Breast epithelium (tissue), 4 donors: Measurements from ENCODE around the gene GPR15. TPM values are rescaled to one million over a fixed set of nuclear protein-coding genes. Genes with fewer than 3 reads are reported as not detected.
"Not testable (repeated sequence)": the region's sequence is repeated elsewhere in the genome, so short reads cannot be mapped to it uniquely, and the experiment has no call there.

Source experiments
- DNase-seq, 2 donors: peaks; one replicate each; pipeline ENCODE4 v3.0.0-alpha.2; 2019; ENCODE audit warnings: low spot score in 2 of 2
- H3K27ac ChIP-seq, 2 donors: fragments of 200-600 bp; sonication (generic) in 1 of 2; one replicate each; pipeline ENCODE4 v1.5.1; 2016 to 2019; ENCODE audit warnings: mild to moderate bottlenecking in 1 of 2
- H3K27me3 ChIP-seq, 2 donors: fragments of 200-600 bp; sonication (generic) in 1 of 2; one replicate each; pipeline versions ENCODE4 v1.5.1 to v1.6.0; 2017 to 2019; ENCODE audit warnings: control low read depth in 1 of 2, mild to moderate bottlenecking in 1 of 2
- H3K36me3 ChIP-seq: fragments of 200-600 bp; one replicate; pipeline ENCODE4 v1.5.1; 2019
- H3K4me1 ChIP-seq, 2 donors: fragments of 200-600 bp; sonication (generic); one replicate each; pipeline ENCODE4 v1.5.1; 2016 to 2019; ENCODE audit warnings: control low read depth in 1 of 2
- H3K4me3 ChIP-seq, 3 donors: fragments of 200-600 bp; sonication (generic); 1 replicate in 2 of 3; 2 replicates in 1 of 3; pipeline ENCODE4 v1.5.1; 2016 to 2019; ENCODE audit warnings: mild to moderate bottlenecking in 3 of 3, moderate library complexity in 2 of 3
- H3K9me3 ChIP-seq, 2 donors: fragments of 200-600 bp; sonication (generic) in 1 of 2; one replicate each; pipeline ENCODE4 v1.5.1; 2016 to 2019; ENCODE audit warnings: control low read depth in 1 of 2
- CTCF ChIP-seq, 3 donors: fragments of 450-650 bp; IDR thresholded peaks; one replicate each; pipeline ENCODE4 v1.5.1; 2016 to 2017; ENCODE audit warnings: antibody characterized with exemption in 3 of 3, mild to moderate bottlenecking in 3 of 3, moderate library complexity in 3 of 3
- POLR2A ChIP-seq: fragments of 450-650 bp; IDR thresholded peaks from one replicate; pipeline ENCODE4 v1.6.1; 2016; ENCODE audit warnings: antibody characterized with exemption, mild to moderate bottlenecking, moderate library complexity
- POLR2AphosphoS5 ChIP-seq, 3 donors: sonication (generic); formaldehyde crosslinking; IDR thresholded peaks; one replicate each; pipeline ENCODE4 v1.6.1; 2017; ENCODE audit warnings: antibody characterized with exemption in 3 of 3
- intact Hi-C: fragments of 100-400 bp; cut with DNase I; formaldehyde crosslinking; loops from one replicate; pipeline ENCODE4 v1.15.1; 2023; ENCODE audit warnings: low total_unique reads
- total RNA-seq, 3 donors: library from RNA; depleted of rRNA; stranded (reverse); fragments of >200 nt; gene quantifications; one replicate each; pipeline ENCODE4 v1.1.0, GENCODE V29; 2016

The GPR15 gene
- total RNA-seq, 3 donors from 2014 or later, result 0.59 to 1.6 TPM; not detected in 1

GRCh38 chr3:98557324-98558010 lies 25.7 kb downstream of the GPR15 start:
- intact Hi-C loops, result no loop called here
- no peak for TF ChIP-seq POLR2A
- no peaks in the 10 kb centered on the region for H3K4me1 ChIP-seq
- no peaks in the 10 kb centered on the region for H3K9me3 ChIP-seq
- H3K36me3 ChIP-seq, result no peaks in the 10 kb centered on the region
- DNase-seq, result no peak
- no peak overlapping the region for H3K4me3 ChIP-seq
- H3K27me3 ChIP-seq, result peaks cover 0 to 4% of the 10 kb centered on the region in 2 donors
- no peak overlapping the region for H3K27ac ChIP-seq

- no peak for DNase-seq
- intact Hi-C loops, result no loop called here
Observed at GRCh38 chr3:98558100-98558827, 26.5 kb downstream of the GPR15 start.

GRCh38 chr3:98559769-98560168 lies 28.0 kb downstream of the GPR15 start:
- H3K9me3 ChIP-seq, H3K4me1 ChIP-seq, H3K36me3 ChIP-seq, H3K27ac ChIP-seq, intact Hi-C loops, H3K4me3 ChIP-seq, H3K27me3 ChIP-seq, DNase-seq: not testable (repeated sequence)

More at GRCh38 chr3:98558100-98558827, 26.5 kb downstream of the GPR15 start:
- Histone ChIP-seq H3K36me3 (no peaks in the 10 kb centered on the region), H3K9me3 (no peaks in the 10 kb centered on the region), H3K27ac (no peak overlapping the region), H3K27me3 (peaks cover 0 to 4% of the 10 kb centered on the region in 2 donors), H3K4me1 (no peaks in the 10 kb centered on the region), H3K4me3 (no peak overlapping the region)
- TF ChIP-seq POLR2AphosphoS5 (IDR thresholded peaks at IDR 0.05), result no peak
- TF ChIP-seq POLR2A, result no peak
- TF ChIP-seq CTCF (IDR thresholded peaks at IDR 0.05), result no peak

GRCh38 chr3:98560911-98561310 lies 29.1 kb downstream of the GPR15 start:
- no peaks in the 10 kb centered on the region for H3K9me3 ChIP-seq
- H3K27me3 ChIP-seq, result no peaks in the 10 kb centered on the region
- TF ChIP-seq POLR2A (no peak), CTCF (IDR thresholded peaks at IDR 0.05) (no peak), POLR2AphosphoS5 (IDR thresholded peaks at IDR 0.05) (no peak)
- H3K4me1 ChIP-seq, result no peaks in the 10 kb centered on the region
- intact Hi-C loops, result no loop called here
- no peak for DNase-seq
- H3K4me3 ChIP-seq, result no peak overlapping the region
- no peak overlapping the region for H3K27ac ChIP-seq
- H3K36me3 ChIP-seq, result no peaks in the 10 kb centered on the region

GRCh38 chr3:98561727-98562521 lies 30.1 kb downstream of the GPR15 start:
- Histone ChIP-seq H3K27ac (no peak overlapping the region), H3K4me3 (no peak overlapping the region), H3K36me3 (no peaks in the 10 kb centered on the region), H3K9me3 (no peaks in the 10 kb centered on the region), H3K4me1 (no peaks in the 10 kb centered on the region), H3K27me3 (no peaks in the 10 kb centered on the region)
- no peak for DNase-seq
- TF ChIP-seq POLR2AphosphoS5 (IDR thresholded peaks at IDR 0.05) (no peak), CTCF (IDR thresholded peaks at IDR 0.05) (no peak), POLR2A (no peak)
- intact Hi-C loops, result no loop called here
